Activated CD4-positive, alpha-beta T cell treated with anti-CD3 and anti-CD28 coated beads, Interleukin-2, Interleukin-4, amounts not matched to agents 100 ng/mL and 50 ng/mL, durations not matched to agents 16 hours and 8 hours (primary cell): Measurements from ENCODE around the gene SLC9A8.
"Not testable (repeated sequence)": the region's sequence is repeated elsewhere in the genome, so short reads cannot be mapped to it uniquely, and the experiment has no call there.

Source experiments
- DNase-seq: peaks from one replicate; pipeline ENCODE4 v3.0.0-alpha.2; 2020; ENCODE audit warnings: low spot score

Gene SLC9A8, protein sequence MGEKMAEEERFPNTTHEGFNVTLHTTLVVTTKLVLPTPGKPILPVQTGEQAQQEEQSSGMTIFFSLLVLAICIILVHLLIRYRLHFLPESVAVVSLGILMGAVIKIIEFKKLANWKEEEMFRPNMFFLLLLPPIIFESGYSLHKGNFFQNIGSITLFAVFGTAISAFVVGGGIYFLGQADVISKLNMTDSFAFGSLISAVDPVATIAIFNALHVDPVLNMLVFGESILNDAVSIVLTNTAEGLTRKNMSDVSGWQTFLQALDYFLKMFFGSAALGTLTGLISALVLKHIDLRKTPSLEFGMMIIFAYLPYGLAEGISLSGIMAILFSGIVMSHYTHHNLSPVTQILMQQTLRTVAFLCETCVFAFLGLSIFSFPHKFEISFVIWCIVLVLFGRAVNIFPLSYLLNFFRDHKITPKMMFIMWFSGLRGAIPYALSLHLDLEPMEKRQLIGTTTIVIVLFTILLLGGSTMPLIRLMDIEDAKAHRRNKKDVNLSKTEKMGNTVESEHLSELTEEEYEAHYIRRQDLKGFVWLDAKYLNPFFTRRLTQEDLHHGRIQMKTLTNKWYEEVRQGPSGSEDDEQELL

DNA sequence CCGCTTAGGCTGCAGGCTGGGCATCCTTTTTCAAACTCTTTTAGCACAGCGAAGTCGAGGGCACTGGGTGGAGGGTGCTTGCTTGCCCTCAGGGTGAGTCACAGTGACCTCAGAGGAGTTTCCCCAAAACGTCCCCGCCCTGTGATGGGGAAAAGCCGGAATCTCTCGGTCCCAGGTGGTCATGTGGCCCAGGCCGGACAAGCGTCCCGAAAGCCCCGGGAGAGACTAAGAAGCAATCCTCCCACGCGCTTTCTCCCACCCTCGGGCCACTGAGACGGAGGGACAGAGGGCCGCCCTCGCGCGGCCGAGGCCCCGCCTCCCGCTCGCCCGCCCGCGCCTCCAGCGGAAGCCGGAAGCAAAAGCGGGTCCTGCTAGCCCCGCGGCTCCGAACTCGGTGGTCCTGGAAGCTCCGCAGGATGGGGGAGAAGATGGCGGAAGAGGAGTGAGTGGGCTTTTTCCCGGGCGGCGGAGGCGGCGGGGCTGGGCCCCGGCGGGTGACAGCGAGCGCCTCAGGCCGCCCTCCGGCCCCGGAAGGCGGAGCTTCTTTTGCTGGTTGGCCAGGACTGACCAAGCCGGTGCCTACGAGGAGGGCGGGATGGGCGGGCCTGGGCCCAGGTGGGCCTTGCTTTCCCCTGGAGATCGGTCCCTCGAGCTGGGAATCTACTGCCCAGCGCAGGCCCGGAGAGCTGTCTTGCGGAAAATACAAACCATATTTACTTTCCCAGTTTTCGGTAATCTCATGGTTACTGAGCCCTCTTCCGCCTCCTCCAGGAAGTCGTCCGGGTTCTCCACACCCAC, at the start of gene SLC9A8:
TSS of gene SLC9A8 (plus strand) at position 322 of the 798 bp plus-strand sequence. CDS start at position 417, 95 bp downstream.
- peak; percentile 83 for DNase-seq

DNA sequence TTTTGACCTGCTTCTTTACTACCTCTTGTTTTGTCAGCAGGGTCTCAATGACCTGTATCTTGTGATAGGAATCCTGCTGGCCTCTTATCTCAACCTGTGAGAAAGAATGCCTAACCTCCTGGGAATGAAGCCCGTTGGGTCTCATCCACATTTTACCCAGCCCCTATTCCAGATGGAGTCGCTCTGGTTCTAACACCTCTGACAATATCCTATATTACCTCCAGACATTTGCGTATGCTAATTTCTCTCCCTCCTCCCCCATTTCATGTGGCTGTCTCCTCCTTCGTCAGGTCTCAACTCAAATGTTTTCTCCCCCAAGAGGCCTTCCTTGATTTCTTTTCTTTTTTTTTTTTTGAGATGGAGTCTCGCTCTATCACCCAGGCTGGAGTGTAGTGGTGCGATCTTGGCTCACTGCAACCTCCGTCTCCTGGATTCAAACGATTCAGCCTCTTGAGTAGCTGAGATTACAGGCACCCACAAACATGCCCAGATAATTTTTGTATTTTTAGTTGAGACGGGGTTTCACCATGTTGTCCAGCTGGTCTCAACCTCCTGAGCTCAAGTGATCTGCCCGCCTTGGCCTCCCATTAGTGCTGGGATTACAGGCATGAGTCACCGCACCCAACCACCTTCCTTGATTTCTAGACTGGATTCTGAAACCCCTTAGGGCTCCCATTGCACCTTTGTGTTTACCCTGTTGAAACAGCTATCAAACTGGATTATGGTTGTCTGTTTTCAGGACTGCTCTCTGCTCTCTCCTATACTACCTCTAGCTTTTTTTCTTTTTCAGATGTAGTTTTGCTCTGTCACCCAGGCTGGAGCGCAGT, 49.5 kb upstream of the SLC9A8 start:
- DNase-seq = no peak

DNA sequence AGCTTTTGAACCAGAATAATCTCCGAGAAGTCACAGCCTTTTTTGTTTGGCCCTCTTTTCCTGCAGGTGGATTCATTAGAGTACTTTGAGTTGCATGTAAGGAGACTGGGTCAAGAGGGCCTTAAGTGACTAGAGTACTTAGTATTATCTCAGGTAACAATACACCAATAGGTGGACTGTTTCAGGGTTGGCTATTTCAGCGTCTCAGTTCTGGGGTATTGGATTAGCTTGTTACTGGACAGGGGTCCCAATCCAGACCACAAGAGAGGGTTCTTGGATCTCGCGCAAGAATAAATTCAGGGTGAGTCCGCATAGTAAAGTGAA, 47.3 kb upstream of the SLC9A8 start:
- DNase-seq = no peak

- DNase-seq = no peak
Observed at GRCh38 chr20:49765846-49766541, 46.6 kb upstream of the SLC9A8 start.

DNA sequence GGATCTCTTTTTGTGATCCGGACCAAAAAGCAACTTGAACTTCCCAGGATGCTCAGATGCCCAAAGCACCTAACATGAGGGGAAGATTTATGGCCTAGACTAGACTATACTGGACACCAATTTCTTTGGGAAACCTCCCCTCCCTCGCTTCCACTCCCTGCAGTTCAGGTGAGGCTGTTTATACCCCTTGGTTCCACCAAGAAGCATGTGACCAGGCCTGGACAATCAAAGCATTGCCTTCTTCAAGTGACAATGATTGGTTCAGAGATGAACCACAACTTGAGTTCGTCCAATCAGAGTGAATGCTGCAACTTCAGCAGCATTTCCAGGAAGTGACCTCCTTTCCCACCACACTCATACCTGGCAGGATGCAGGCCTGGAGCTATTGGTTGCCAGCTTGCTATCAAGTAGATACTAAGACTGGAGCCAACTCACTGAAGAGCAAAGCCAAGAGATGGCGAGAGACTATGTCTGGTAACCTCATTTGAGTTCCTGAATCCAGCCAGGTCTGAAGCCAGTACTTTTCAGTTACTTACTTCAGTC, 45.6 kb upstream of the SLC9A8 start:
- peak; percentile 25 for DNase-seq

DNA sequence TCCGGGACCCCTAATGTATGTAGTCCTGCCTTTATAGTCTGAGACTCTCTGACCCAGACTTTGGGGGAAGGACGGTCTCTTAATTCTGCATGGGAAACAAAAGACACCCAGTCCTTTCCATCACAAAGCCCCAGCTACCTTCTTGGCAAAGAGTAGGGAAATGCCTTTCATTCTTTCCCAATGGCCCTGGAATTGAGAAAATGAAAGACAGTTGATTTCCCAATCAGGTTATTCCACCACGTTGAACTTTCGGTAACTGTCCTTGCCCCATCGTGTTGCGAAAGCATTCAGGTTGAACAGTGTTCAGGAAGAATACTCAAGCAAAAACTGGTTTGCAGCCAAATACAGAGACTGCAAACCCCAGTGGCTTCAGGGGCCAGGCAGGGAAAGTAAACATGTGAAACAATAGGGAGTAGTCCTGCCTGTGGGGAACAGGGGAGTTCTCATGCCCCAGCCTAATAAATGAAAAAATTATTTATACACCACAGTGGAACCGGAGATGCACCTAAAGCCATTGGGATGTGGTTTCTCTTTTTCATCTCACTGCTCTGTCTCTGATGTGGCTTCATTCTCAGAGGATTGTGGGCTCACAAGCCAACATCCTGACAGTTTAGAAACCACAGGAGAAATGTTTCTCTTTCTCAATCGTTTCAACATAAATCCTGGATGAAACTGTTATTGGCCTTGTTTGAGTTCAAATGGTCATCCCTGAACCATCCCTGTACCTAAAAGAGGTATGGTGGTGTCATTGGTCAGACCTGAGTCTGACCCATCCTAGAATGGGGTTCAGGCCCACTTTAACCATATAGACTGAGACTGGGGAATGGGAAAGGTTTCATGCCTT, 44.2 kb upstream of the SLC9A8 start:
- peak; percentile 46 for DNase-seq

- DNase-seq = no peak
Observed at GRCh38 chr20:49769048-49769581, 43.5 kb upstream of the SLC9A8 start.

DNA sequence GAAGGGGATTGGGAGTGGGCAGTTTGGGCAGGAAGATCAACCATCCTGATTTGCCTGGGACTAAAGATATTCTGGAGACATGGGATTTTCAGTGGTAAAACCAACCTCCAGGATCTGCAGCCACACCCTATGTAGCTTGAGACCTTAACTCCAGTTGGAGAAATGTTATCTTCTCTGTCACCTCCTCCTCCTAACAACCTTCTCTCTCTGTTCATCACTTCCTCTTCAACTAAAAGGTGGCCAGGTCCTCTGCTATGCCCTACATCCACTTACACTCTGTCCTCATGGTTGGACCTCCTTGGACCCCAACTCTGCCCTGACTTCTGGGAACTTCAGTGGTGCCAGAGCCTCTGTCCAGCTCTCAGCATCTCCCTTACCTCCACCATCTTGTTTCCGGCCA, 42.0 kb upstream of the SLC9A8 start:
- DNase-seq = no peak

DNA sequence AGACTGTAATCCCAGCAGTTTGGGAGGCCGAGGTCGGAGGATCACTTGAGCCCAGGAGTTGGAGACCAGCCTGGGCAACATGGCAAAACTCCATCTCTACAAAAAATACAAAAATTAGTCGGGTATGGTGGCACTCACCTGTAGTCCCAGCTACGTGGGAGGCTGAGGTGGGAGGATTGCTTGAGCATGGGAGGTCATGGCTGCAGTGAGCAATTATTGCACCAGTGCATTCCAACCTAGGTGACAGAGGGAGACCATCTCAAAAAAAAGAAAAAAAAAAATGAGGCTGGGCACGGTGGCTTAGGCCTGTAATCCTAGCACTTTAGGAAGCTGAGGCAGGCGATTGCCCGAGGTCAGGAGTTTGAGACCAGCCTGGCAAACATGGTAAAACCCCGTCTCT, 38.4 kb upstream of the SLC9A8 start:
- not testable (repeated sequence) for DNase-seq

GRCh38 chr20:49775229-49775693, 37.4 kb upstream of the SLC9A8 start:
- DNase-seq = no peak

- no peak for DNase-seq
Observed at GRCh38 chr20:49779972-49780371, 32.7 kb upstream of the SLC9A8 start.

GRCh38 chr20:49781676-49782075, 31.0 kb upstream of the SLC9A8 start:
- DNase-seq = no peak

- not testable (repeated sequence) for DNase-seq
Observed at GRCh38 chr20:49782439-49782838, 30.2 kb upstream of the SLC9A8 start.

- DNase-seq = not testable (repeated sequence)
Observed at GRCh38 chr20:49783021-49783995, 29.3 kb upstream of the SLC9A8 start.

DNA sequence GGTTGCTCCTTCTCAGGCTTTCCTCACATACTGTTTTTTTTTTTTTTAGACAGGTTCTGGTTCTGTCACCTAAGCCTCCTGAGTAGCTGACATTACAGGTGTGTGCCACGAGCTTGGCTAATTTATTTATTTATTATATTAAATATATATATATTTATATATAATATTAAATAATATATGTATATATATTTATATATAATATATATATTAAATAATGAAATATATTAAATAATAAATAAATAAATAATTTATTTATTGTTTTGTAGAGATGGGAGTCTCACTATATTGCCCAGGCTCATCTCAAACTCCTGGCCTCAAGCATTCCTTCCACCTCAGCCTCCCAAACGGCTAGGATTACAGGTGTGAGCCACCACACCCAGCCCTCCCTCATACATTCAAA, 28.3 kb upstream of the SLC9A8 start:
- DNase-seq = no peak

- no peak for DNase-seq
Observed at GRCh38 chr20:49785149-49785851, 27.3 kb upstream of the SLC9A8 start.

- DNase-seq = no peak
Observed at GRCh38 chr20:49785852-49786175, 26.8 kb upstream of the SLC9A8 start.

DNA sequence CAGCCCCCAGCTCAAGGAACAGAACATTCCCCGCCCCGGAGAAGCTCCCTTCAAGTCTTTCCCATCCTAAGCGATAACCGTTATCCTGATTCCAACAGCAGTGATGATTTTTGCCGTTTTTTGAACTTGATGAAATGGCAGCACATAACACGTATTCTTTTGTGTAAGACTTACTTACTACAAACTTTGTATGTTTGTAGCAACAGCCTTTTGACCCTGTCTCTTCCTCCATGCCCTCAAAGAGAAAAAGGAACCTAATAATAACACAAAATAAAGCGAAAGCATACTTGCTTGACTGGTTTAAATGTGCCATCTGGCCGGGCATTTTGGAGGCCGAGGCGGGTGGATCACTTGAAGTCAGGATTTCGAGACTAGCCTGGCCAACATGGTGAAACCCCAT, 26.4 kb upstream of the SLC9A8 start:
- no peak for DNase-seq
